H9 (cell line): ENCODE measurements around the gene LEF1. TPM values are rescaled to one million over a fixed set of nuclear protein-coding genes. Genes with fewer than 3 reads are reported as not detected.

Source experiments
- DNase-seq: peaks from one replicate; pipeline ENCODE4 v3.0.0-alpha.2; 2017
- H2AFZ ChIP-seq: one replicate; pipeline ENCODE4 v1.6.1; 2013; ENCODE audit warnings: mild to moderate bottlenecking, low read length, control low read depth, moderate library complexity
- H2AK5ac ChIP-seq: 2 replicates; pipeline ENCODE4 v1.6.1; 2013; ENCODE audit warnings: low read length, control low read depth, mixed read lengths; ENCODE audit not compliant: insufficient read length
- H2BK120ac ChIP-seq: one replicate; pipeline ENCODE4 v1.6.1; 2013; ENCODE audit warnings: low read depth, mild to moderate bottlenecking, low read length, control low read depth, inconsistent platforms; ENCODE audit not compliant: poor library complexity, severe bottlenecking
- H2BK12ac ChIP-seq: 2 replicates; pipeline ENCODE4 v1.6.1; 2013; ENCODE audit warnings: low read length, control low read depth, mixed read lengths, low read depth; ENCODE audit not compliant: insufficient read length
- H2BK15ac ChIP-seq: 2 replicates; pipeline ENCODE4 v1.6.1; 2013; ENCODE audit warnings: low read depth, low read length, control low read depth
- H2BK20ac ChIP-seq: one replicate; pipeline ENCODE4 v1.6.1; 2013; ENCODE audit warnings: low read depth, mild to moderate bottlenecking, low read length, control low read depth, inconsistent platforms; ENCODE audit not compliant: poor library complexity, severe bottlenecking
- H2BK5ac ChIP-seq: 2 replicates; pipeline ENCODE4 v1.6.1; 2013; ENCODE audit warnings: low read length, control low read depth, mixed read lengths; ENCODE audit not compliant: insufficient read length
- H3K14ac ChIP-seq: 2 replicates; pipeline ENCODE4 v1.6.1; 2013; ENCODE audit warnings: low read length, control low read depth; ENCODE audit not compliant: insufficient read depth
- H3K18ac ChIP-seq: 2 replicates; pipeline ENCODE4 v1.6.1; 2013; ENCODE audit warnings: low read depth, mild to moderate bottlenecking, mixed read lengths, low read length, control low read depth; ENCODE audit not compliant: insufficient read length
- H3K23ac ChIP-seq: 2 replicates; pipeline ENCODE4 v1.6.1; 2013; ENCODE audit warnings: low read length, control low read depth, mixed read lengths, low read depth; ENCODE audit not compliant: insufficient read length
- H3K23me2 ChIP-seq: 2 replicates; pipeline ENCODE4 v1.6.1; 2013; ENCODE audit warnings: low read depth, mild to moderate bottlenecking, mixed read lengths, low read length, control low read depth; ENCODE audit not compliant: insufficient read length, poor library complexity, severe bottlenecking
- H3K27ac ChIP-seq: 2 replicates; pipeline ENCODE4 v1.5.1; 2013; ENCODE audit warnings: low read length, control low read depth, mixed read lengths, low read depth; ENCODE audit not compliant: insufficient read length
- H3K27me3 ChIP-seq: 2 replicates; pipeline ENCODE4 v1.6.1; 2013; ENCODE audit warnings: low read length, control low read depth, inconsistent platforms; ENCODE audit not compliant: insufficient read depth
- H3K4ac ChIP-seq: 2 replicates; pipeline ENCODE4 v1.6.1; 2013; ENCODE audit warnings: low read depth, mild to moderate bottlenecking, control low read depth, inconsistent platforms, low read length, moderate library complexity
- H3K4me1 ChIP-seq: 2 replicates; pipeline ENCODE4 v1.6.1; 2013; ENCODE audit warnings: low read length, control low read depth, inconsistent platforms; ENCODE audit not compliant: insufficient read depth
- H3K4me2 ChIP-seq: 2 replicates; pipeline ENCODE4 v1.6.1; 2013; ENCODE audit warnings: low read length, control low read depth, mixed read lengths; ENCODE audit not compliant: insufficient read length, insufficient read depth
- H3K56ac ChIP-seq: 2 replicates; pipeline ENCODE4 v1.6.1; 2013; ENCODE audit warnings: low read depth, mild to moderate bottlenecking, mixed read lengths, low read length, control low read depth; ENCODE audit not compliant: insufficient read length
- H3K79me1 ChIP-seq: 2 replicates; pipeline ENCODE4 v1.6.1; 2013; ENCODE audit warnings: low read depth, mild to moderate bottlenecking, moderate library complexity, low read length, control low read depth, inconsistent platforms; ENCODE audit not compliant: insufficient read depth, poor library complexity, severe bottlenecking
- H3K79me2 ChIP-seq: 2 replicates; pipeline ENCODE4 v1.6.1; 2013; ENCODE audit warnings: low read length, control low read depth, inconsistent platforms; ENCODE audit not compliant: insufficient read depth
- H3K9ac ChIP-seq: 2 replicates; pipeline ENCODE4 v1.6.1; 2013; ENCODE audit warnings: low read length, control low read depth, mixed read lengths; ENCODE audit not compliant: insufficient read length; ENCODE audit errors: extremely low read depth
- H3K9me3 ChIP-seq: one replicate; pipeline ENCODE4 v1.6.1; 2013; ENCODE audit warnings: low read depth, low read length, inconsistent platforms; ENCODE audit not compliant: control insufficient read depth
- H3T11ph ChIP-seq: one replicate; pipeline ENCODE4 v1.6.1; 2013; ENCODE audit warnings: mild to moderate bottlenecking, low read length, control low read depth, inconsistent platforms
- H4K20me1 ChIP-seq: one replicate; pipeline ENCODE4 v1.6.1; 2013; ENCODE audit not compliant: control insufficient read depth, insufficient read length, insufficient read depth
- H4K5ac ChIP-seq: 2 replicates; pipeline ENCODE4 v1.6.1; 2013; ENCODE audit warnings: low read depth, mild to moderate bottlenecking, mixed read lengths, low read length, control low read depth; ENCODE audit not compliant: insufficient read length
- H4K8ac ChIP-seq: replicated peaks from 2 replicates; pipeline ENCODE4 v1.6.1; 2013; ENCODE audit warnings: low read length, control low read depth, mixed read lengths, low read depth; ENCODE audit not compliant: insufficient read length
- H4K91ac ChIP-seq: 2 replicates; pipeline ENCODE4 v1.6.1; 2013; ENCODE audit warnings: low read depth, mild to moderate bottlenecking, moderate library complexity, mixed read lengths, low read length, control low read depth; ENCODE audit not compliant: insufficient read length
- H3K27ac Mint-ChIP-seq, 3 experiments: 2 replicates in 2 of 3; 3 replicates in 1 of 3; pipeline ENCODE4 v1.8.0; 2020 to 2021; ENCODE audit warnings: mixed read lengths in 3 of 3, mild to moderate bottlenecking in 1 of 3, moderate library complexity in 1 of 3
- H3K27me3 Mint-ChIP-seq: 2 replicates; pipeline ENCODE4 v1.8.0; 2021; ENCODE audit warnings: low read depth, mild to moderate bottlenecking, moderate library complexity, mixed read lengths
- H3K36me3 Mint-ChIP-seq, 3 experiments: 2 replicates in 2 of 3; 3 replicates in 1 of 3; pipeline ENCODE4 v1.8.0; 2020 to 2021; ENCODE audit warnings: low read depth in 3 of 3, mixed read lengths in 3 of 3; ENCODE audit not compliant: insufficient read depth in 1 of 3
- H3K4me1 Mint-ChIP-seq, 2 experiments: 2 replicates each; pipeline ENCODE4 v1.8.0; 2020; ENCODE audit warnings: mixed read lengths in 2 of 2
- H3K4me3 Mint-ChIP-seq, 2 experiments: 2 replicates in 1 of 2; 3 replicates in 1 of 2; pipeline ENCODE4 v1.8.0; 2020 to 2021; ENCODE audit warnings: mild to moderate bottlenecking in 2 of 2, mixed read lengths in 2 of 2, moderate library complexity in 1 of 2
- H3K9me3 Mint-ChIP-seq, 2 experiments: 2 replicates in 1 of 2; 3 replicates in 1 of 2; pipeline ENCODE4 v1.8.0; 2020; ENCODE audit warnings: mild to moderate bottlenecking in 2 of 2, mixed read lengths in 2 of 2, moderate library complexity in 1 of 2
- WGBS: extraction: QIAGEN DNeasy Blood & Tissue Kit; methylation state at CpG from one replicate; pipeline ENCODE4 v1.1.7; 2013; ENCODE audit warnings: missing lambda C conversion rate, low lambda C conversion rate, mixed read lengths; ENCODE audit not compliant: insufficient read length; ENCODE audit errors: extremely low coverage; 5-methylcytosine and 5-hydroxymethylcytosine counted together
- total RNA-seq: library from RNA; stranded (reverse); gene quantifications from 2 replicates; pipeline ENCODE4 v1.2.1, GENCODE V29; 2021
- TF ChIP-seq, protein P1 (sequence below): fragments of 200-600 bp; sonication (generic); conservative IDR thresholded peaks from 3 replicates; pipeline ENCODE4 v1.8.0; 2021; ENCODE audit warnings: antibody characterized with exemption, mild to moderate bottlenecking

The LEF1 gene
- total RNA-seq, 1 experiment from 2014 or later, result 2.5 TPM

DNA sequence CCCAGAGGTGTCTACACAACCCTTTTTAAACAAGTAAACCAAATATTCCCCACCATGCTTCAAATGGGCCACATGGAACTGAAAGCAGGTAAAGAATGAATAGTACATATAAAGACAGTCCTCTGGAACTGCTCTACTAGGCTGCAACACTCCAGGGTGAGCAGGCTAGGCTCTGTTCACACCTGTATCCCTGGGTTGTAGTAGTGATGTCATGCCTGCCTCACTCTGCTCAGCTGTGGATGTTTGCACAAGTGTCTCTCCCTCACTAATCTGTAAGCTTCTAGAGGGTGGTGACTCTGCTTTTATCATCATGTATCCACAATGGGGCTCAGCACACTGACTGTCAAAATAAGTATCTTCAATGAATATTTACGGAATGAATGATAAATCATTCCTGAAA, 20.4 kb downstream of the LEF1 start:
- TF ChIP-seq, protein P1, sequence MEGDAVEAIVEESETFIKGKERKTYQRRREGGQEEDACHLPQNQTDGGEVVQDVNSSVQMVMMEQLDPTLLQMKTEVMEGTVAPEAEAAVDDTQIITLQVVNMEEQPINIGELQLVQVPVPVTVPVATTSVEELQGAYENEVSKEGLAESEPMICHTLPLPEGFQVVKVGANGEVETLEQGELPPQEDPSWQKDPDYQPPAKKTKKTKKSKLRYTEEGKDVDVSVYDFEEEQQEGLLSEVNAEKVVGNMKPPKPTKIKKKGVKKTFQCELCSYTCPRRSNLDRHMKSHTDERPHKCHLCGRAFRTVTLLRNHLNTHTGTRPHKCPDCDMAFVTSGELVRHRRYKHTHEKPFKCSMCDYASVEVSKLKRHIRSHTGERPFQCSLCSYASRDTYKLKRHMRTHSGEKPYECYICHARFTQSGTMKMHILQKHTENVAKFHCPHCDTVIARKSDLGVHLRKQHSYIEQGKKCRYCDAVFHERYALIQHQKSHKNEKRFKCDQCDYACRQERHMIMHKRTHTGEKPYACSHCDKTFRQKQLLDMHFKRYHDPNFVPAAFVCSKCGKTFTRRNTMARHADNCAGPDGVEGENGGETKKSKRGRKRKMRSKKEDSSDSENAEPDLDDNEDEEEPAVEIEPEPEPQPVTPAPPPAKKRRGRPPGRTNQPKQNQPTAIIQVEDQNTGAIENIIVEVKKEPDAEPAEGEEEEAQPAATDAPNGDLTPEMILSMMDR, result no peak
- H3K27me3 ChIP-seq, result peaks cover 2% of the 10 kb centered on the region; the same call in 1 of the 2 replicates
- H2BK120ac ChIP-seq, result no peak overlapping the region
- peaks cover 14 to 21% of the 10 kb centered on the region in 2 experiments for H3K4me1 Mint-ChIP-seq
- no peaks in the 10 kb centered on the region; the same call in 1 of the 2 replicates for H3K4me1 ChIP-seq
- no peak overlapping the region for H2BK15ac ChIP-seq
- WGBS, result no CpG with 5 or more reads among the region's 1 CpG
- H3K36me3 Mint-ChIP-seq, result no peaks in the 10 kb centered on the region; a peak in 1 of 7 replicates
- H3K27ac ChIP-seq, result no peak overlapping the region
- H3K27me3 Mint-ChIP-seq, result peaks cover 69% of the 10 kb centered on the region
- H4K8ac ChIP-seq, result no peak overlapping the region
- no peak overlapping the region for H3K27ac Mint-ChIP-seq
- no peak overlapping the region for H4K91ac ChIP-seq
- H2AFZ ChIP-seq, result no peak overlapping the region
- H3K79me2 ChIP-seq, result no peaks in the 10 kb centered on the region
- no peak overlapping the region for H3K4me3 Mint-ChIP-seq
- H2BK20ac ChIP-seq, result no peak overlapping the region
- H2AK5ac ChIP-seq, result no peak overlapping the region
- H3K9me3 ChIP-seq, result no peaks in the 10 kb centered on the region
- no peak overlapping the region for H2BK5ac ChIP-seq
- no peaks in the 10 kb centered on the region for H4K20me1 ChIP-seq
- no peak for DNase-seq
- H2BK12ac ChIP-seq, result no peak overlapping the region
- H3K4me2 ChIP-seq, result no peak overlapping the region
- no peaks in the 10 kb centered on the region for H3K79me1 ChIP-seq
- no peak overlapping the region for H3T11ph ChIP-seq
- H3K9ac ChIP-seq, result no peak overlapping the region
- no peak overlapping the region for H3K56ac ChIP-seq
- no peaks in the 10 kb centered on the region for H3K9me3 Mint-ChIP-seq
- H3K18ac ChIP-seq, result no peak overlapping the region
- H3K14ac ChIP-seq, result no peak overlapping the region
- no peak overlapping the region for H3K4ac ChIP-seq
- no peak overlapping the region for H3K23ac ChIP-seq
- no peak overlapping the region for H4K5ac ChIP-seq
- H3K23me2 ChIP-seq, result no peaks in the 10 kb centered on the region
